HG03025 (cell line): ENCODE measurements around the gene LHFPL3.

Experiments
- ATAC-seq: cut with Tn5 transposase; IDR thresholded peaks from one replicate; pipeline ENCODE4 v1.9.1; 2021; ENCODE audit warnings: mild to moderate bottlenecking, moderate library complexity; ENCODE audit not compliant: unreplicated experiment, low FRiP score

The LHFPL3 gene

GRCh38 chr7:104367926-104368325 is 39.5 kb downstream of the LHFPL3 start:
- ATAC-seq = no peak

GRCh38 chr7:104371216-104371979 is 43.0 kb downstream of the LHFPL3 start:
- no peak for ATAC-seq

GRCh38 chr7:104371980-104372357 is 43.6 kb downstream of the LHFPL3 start:
- ATAC-seq = no peak

GRCh38 chr7:104382616-104383015 is 54.2 kb downstream of the LHFPL3 start:
- no peak for ATAC-seq

DNA sequence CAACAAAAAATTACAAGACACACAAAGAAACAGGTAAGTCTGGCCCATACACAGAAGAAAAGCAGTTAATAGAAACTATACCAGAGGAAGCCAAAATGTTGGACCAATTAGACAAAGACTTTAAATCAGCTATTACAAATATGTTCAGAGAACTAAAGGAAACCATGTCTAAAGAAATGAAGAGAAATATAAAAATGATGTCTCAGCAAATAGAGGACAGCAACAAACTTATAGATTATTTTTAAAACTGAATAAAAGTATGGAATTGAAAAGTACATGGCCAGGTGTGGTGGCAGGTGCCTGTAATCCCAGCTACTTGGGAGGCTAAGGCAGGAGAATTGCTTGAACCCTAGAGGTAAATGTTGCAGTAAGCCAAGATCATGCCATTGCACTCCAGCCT is 58.5 kb downstream of the LHFPL3 start:
- ATAC-seq = no peak

GRCh38 chr7:104388222-104388621 is 59.8 kb downstream of the LHFPL3 start:
- no peak for ATAC-seq

GRCh38 chr7:104395162-104395561 is 66.8 kb downstream of the LHFPL3 start:
- ATAC-seq = no peak

GRCh38 chr7:104397442-104397841 is 69.0 kb downstream of the LHFPL3 start:
- ATAC-seq = no peak

DNA sequence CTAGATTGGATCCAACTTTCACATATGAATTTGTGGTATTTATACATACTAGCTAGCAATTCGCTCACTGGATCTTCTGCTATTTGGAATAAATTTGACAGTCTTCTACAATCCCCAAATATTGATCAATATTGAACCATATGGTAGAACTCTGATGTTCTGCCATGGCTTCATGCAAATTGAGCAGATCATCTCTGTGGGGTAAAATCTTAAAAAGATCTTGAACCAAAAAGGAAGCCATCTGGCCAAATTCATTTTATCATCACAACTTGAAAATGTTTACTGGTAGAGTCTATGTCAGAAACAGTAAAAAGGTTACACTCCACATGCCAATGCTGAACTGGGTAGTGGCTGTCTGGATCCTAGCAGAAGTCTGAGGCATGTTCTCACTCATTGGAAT is 80.0 kb downstream of the LHFPL3 start:
- no peak for ATAC-seq

GRCh38 chr7:104410742-104411141 is 82.3 kb downstream of the LHFPL3 start:
- ATAC-seq = no peak

DNA sequence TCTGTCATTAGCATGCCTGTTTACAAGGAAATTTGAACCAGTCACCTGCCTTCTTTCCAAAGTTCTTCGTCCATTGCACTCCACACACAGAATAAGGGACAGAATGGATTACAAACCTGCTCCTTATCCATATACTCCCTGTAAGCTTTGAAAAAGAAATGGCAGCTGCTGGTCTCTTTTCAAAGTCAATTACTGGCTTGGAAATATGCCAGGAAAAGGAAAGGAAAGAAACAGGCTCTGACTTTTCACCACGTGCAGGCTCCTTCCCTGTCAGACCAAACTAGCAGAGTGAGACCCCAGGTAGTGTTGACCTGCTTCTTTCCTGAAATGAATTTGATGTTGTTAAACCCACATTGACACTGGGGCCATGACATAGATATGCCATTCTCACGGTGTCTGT is 84.5 kb downstream of the LHFPL3 start:
- no peak for ATAC-seq

GRCh38 chr7:104414216-104414615 is 85.8 kb downstream of the LHFPL3 start:
- ATAC-seq = no peak

DNA sequence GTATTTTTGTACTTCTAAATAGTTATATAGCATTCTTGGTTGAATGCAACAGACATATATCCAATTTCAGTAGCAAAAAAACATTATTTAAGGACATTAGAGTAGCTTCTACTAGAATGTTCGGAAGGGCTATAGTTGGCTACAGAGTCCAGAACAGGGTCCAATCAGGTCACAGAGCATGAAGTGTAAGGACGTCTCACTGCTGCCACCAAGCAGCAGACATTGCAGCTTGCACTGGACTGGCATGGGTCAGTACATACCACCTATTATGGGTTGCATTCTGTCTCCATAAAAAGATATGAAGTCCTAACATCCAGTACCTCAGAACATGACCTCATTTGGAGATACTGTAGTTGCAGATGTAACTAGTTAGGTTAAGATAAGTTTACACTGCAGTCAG is 87.3 kb downstream of the LHFPL3 start:
- no peak for ATAC-seq

GRCh38 chr7:104416866-104417393 is 88.5 kb downstream of the LHFPL3 start:
- no peak for ATAC-seq

DNA sequence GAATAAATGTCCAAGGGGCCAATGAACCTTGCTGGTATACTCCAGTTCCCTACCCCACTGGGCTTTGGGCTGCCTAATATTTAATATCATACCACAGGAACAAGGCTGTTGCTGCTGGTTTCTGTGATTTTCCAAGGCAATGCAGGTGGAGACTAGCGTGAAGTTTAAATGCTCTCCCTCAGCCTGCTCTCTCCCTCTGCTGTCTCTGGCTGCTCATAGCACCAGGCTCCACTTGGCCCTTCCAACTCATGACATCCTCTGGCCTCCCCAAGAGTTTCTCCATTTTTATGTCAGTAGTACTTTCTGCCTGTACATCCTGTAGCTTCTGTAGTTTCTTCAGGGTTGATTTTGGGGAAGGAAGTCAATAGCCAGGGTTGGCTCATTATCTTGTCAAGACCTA is 103.5 kb downstream of the LHFPL3 start:
- ATAC-seq = no peak

GRCh38 chr7:104434129-104434528 is 105.7 kb downstream of the LHFPL3 start:
- ATAC-seq = no peak

DNA sequence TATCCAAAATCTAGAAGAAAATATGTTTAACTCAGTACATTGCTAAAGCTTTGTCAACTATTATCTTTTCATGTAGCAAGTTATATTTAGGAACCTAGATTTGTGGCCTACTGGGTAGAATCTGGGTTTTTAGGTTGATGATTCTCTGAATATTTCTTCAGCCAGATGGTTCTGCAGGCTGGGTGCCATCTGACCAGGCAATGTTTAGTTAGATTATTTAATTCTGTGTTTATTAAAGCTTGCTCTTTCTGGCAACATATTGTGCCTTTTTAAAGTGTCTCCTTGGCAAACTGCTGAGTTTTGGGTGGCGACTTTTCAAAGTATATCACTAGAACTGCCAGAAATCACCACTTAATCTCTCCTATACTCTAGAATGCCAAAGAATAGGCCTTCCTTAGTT is 114.1 kb downstream of the LHFPL3 start:
- no peak for ATAC-seq

GRCh38 chr7:104444017-104444416 is 115.6 kb downstream of the LHFPL3 start:
- ATAC-seq = no peak

DNA sequence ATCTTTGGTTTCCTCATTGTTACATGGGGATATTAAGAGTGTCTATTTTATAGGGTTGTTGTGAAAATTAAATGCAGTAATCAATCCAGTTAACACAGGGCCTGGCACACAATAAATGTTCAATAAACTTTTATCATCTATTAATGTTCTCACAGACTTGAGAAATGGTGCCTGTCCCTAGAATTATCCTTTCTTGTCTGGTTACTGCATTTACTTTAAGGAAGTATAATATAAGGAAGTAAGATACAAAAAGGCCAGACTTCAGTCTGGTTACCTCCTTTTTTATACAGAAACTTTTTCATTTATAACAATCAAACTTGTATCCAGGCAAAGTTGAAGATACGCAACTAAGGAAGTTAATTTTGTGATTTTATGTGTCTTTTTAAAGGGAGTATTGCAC is 117.0 kb downstream of the LHFPL3 start:
- no peak for ATAC-seq

DNA sequence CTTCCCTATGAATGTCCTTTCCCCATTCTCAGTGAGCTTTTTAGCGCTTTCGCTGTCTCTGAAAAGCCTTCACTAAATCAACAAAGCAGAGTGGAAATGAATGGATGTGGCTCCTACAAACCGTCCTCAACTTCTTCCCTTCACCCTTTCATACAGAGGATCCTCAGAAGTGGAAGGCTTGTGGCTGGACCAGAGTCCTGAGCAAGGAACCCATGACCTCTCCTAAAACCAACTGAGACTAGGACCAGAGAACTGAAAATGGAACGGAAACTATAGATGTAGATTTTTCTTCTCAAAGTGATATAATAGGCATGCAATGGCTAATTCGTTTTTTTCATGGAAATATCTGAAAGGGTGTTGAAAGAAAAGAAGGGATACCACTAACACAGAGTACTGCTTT is 122.5 kb downstream of the LHFPL3 start:
- ATAC-seq = no peak

DNA sequence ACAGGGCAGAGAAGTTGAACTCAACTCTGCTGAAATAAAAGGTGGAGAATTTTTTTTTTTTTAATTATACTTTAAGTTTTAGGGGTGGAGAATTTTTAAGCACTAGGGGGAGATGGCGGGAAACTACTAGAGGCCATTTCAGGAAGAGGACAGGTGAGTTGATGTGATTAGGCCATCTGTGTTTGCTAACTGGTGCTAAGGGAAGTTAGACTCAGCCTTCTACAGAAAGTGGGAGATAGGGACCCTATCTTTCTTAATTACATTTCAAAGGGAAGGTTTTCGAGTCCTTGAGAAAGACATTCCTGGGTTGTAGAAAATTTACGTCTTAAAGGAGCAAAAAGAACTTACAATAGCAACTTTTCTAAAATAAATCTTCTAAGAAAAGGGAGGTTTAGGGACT is 124.8 kb downstream of the LHFPL3 start:
- no peak for ATAC-seq

GRCh38 chr7:104458875-104459274 is 130.5 kb downstream of the LHFPL3 start:
- no peak for ATAC-seq
